ENCODE data around the gene TMCO4.
A peak's percentile ranks its signal among the peaks of the same experiment; 100 is the strongest.

Gene TMCO4

DNA sequence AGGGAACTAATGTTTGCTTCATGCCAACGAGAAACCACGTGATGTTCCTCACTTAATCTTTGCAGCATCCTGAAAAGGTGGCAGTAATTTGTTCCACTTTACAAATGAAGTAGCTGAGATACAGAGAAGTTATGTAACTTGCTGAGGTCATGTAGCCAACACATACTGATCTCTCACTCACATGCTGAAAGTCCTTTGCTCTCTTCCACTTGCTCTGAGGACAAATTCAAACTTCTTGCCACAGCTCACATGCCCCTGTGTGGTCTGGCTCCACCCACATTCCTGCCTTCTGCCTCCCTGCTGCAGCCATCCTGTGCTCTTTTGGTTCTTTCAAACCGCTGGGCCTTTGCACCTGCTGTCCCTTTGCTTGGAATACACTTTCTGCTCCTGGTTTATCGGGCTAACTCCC lies 55.4 kb downstream of the TMCO4 start:
- no peak for DNase-seq

DNA sequence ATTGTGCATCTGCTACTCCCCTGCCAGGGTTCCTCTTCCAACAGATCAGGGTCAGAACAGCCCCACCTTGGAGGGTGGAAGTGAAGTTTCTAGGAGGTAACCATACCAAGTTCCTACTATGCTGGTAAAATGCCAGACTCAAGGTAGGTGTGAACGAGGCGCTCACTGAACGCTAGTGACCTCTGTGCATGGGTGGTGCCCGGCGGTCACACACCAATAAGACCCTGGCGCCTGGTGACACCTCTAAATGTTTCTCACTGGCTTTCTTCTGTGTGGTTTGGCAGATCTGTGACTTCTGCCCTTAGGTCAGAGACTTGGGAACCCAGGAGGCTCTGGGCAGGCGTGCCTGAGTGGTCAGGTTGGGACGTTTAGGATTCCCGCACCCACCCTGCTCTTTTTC lies 55.9 kb downstream of the TMCO4 start:
- DNase-seq: no peak

GRCh38 chr1:19743180-19743579 lies 56.5 kb downstream of the TMCO4 start:
- DNase-seq: no peak

DNA sequence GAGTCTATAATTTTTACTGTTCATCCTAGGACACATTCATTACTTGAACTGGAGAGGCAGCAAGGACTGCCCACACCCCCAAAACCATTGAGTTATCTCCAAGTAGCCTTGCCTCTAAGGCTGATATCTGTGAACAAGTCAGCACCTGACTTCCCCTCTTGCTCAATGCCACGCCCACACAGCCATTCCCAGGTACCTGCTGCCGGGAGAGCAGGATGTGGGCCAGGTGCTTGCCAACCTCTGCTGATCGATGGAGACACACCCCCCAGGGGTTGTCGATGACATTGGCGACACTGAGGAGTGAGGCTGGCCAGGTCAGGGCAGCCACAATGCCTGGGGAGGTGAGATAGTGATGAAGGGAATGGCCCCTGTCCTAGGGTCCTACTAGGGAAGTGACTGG lies 60.1 kb downstream of the TMCO4 start:
- DNase-seq: no peak

- DNase-seq: no peak
Observed at GRCh38 chr1:19738669-19739068, 61.0 kb downstream of the TMCO4 start.

DNA sequence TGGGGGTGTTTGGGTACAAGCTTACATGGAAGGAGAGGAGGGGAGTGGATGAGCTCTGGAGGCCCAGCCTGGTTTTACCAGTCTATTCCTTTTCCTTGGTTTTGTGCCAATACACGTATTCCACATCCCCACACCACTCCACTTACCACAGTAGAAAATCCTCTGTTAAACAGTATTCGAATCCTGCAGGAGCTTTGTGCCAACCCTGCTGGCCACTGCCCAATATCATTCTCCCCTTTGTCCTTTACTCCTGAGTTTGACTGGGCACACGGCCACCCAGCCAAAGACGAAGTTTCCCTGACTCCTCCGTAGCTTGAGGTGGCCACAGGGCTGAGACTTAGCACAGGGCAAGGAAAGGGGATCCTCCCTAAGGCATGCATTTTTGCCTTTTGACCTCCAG lies 61.6 kb downstream of the TMCO4 start:
- DNase-seq: no peak

- DNase-seq: no peak
Observed at GRCh38 chr1:19737104-19737825, 62.5 kb downstream of the TMCO4 start.

- peak; percentile 48 for DNase-seq
Observed at GRCh38 chr1:19735440-19736127, 64.1 kb downstream of the TMCO4 start.

DNA sequence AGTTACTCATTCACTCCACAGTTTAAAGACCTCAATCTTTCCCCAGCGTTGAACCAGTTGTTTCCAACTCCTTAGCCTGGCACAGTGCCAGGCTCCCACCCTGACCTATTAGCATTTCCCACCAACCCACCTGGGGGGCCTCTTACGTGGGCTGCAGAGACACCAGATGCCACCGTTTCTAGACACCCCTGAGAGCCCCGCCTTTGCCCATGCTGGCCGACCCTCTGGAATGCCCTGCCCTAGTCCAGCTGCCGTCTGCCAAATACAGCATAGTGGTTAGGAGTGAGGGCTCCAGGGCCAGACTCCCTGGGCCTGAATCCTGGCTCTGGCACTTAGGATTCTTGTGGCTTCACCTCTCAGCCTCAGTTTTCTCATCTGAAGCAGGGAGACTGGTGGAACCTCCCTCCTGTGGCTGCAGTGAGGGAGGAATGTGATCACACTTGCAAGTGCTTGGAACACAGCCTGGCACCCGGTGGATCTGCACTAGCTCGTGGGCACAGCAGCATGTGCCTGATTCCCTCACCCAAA lies 65.2 kb downstream of the TMCO4 start:
- DNase-seq: no peak

GRCh38 chr1:19734056-19734455 lies 65.7 kb downstream of the TMCO4 start:
- DNase-seq: no peak

DNA sequence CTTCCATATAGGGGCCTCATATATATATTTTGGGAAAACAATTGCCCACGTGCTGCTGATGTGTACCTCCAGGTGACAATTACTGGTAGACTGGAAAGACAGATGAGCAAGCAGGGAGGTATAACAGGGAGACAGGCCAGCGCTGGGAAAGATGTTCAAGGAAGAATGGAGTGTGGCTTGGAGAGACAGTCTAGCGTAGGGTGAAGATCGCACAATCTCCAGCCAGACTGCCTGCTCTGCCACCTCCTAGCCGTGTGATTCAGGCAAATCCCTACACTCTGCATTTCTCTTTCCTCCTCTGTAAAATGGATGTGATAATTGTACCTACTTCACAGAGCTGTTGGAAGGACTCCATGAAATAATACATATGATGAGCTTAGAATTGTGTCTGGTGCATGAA lies 66.1 kb downstream of the TMCO4 start:
- DNase-seq: no peak

- DNase-seq: no peak
Observed at GRCh38 chr1:19731311-19731821, 68.3 kb downstream of the TMCO4 start.

GRCh38 chr1:19730793-19731192 lies 68.9 kb downstream of the TMCO4 start:
- no peak for DNase-seq

DNA sequence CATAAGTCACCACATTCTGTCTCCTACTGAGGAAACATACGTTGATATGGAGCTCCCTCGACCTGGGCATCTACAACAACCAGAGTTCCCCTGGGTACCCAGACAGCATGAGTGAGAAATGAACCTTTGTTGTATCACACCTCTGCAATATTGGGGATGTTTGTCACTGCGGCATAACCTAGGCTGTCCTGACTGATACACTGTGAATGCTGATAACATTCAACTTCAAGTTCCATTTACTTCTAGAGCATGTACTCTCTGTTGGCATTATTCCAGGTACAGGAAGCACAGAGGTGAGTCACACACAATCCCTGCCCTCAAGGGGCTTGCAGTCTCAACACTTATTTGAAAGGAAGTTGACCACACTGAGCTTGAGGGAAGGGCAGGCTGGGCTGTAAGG lies 69.5 kb downstream of the TMCO4 start:
- DNase-seq: no peak

- DNase-seq: no peak
Observed at GRCh38 chr1:19728413-19729145, 71.1 kb downstream of the TMCO4 start.

DNA sequence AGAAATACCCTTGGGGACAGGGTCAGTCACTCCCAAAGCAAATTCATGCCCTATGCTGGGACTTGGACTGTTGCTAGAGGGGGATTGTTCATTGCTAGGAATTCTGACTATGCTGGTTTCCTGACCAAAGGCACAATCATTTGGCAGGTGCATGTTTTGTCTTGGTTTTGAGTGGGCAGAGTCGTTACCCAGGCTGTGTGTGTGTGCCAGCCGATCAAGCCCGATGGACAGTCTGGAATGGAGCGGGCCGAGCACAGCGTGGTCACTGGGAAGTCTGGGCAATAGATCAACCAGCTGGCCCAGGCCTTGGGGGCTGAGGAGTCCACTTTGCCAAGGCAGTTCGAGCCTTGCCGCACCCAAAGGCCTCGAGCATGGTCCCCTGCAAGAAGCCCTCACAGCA lies 74.1 kb downstream of the TMCO4 start:
- DNase-seq: no peak

DNA sequence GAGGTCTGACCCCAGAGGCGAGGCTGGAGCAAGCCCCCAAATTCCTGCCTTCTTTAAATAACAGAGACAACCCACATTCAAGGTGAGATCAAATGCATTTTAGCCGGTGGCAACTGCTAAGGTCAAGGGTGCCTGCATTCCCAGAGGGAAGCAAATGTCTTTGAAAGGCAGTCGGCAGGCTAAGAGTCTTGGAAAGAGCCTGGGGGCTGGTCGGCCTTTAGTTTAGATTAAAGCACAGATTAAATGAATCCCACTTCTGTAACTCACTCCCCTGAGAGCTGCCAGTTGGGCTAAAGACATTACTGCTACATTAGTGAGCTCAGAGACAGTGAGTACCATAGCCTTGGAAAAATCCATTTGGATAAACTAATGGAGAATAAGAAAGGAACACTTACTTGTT lies 75.8 kb downstream of the TMCO4 start:
- no peak for DNase-seq

DNA sequence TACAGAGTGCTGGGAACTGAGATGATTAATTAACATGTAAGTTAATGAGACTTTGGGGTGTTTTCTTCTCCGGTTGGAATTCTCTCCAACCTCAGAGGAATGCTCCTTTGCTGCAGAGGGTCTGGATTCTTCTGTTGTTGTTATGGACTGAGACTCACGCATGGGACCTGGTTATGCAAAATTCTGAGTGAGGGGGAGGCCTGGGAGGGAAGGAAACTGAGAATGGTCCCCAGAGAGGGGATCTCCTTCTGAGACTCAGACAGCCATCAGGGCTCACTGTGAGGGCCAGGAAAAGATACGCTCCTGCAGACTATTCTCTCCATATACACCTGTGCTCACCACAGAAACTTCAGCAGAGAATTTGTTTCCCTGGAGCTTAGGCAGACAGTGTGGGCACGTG lies 78.7 kb downstream of the TMCO4 start:
- no peak for DNase-seq

GRCh38 chr1:19720174-19720573 lies 79.5 kb downstream of the TMCO4 start:
- DNase-seq: no peak

GRCh38 chr1:19717467-19717866 lies 82.2 kb downstream of the TMCO4 start:
- no peak for DNase-seq

DNA sequence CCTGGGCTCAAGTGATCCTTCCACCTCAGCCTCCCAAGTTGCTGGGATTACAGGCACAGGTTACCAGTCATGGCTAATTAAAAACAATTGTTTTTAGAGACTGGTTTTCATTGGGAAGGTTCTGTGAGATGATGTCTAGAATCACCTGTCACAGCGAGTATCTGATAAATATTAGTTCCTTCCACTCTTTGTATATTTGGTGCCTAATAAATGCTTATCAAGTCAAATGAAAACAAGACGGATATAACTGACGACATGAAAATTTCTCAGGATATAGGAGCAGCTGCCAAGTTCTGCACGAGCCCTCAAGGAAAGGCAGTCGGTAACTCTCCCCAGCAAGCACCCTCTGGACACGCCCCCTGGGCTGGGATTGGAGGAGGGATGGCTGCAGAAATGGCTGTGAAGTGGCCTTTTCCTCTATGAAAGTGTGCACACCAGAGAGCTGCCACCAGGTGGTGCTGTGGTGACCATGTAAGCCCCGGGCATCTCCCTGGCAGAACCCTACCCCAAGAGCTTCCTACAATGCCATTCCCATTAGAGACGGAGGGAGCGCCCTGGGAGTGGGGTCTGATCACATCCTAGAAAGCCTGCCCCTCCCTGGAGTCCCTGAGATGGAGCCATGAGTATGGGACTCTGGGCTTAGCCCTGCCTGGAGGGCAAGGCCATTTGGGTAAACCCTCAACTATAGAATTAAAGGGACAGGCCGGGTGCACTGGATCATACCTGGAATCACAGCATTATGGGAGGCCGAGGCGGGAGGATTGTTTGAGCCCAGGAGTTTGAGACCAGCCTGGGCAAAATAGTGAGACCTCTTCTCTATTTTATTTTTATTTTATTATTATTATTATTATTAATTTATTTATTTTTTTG lies 84.1 kb downstream of the TMCO4 start:
- DNase-seq: peak; percentile 84

GRCh38 chr1:19712928-19713327 lies 86.8 kb downstream of the TMCO4 start:
- no peak for DNase-seq

All from NCI-H446 treated with DMSO at 0.1 percent for 48 hours (cell line).